ENCODE measurements around the gene KSR1.
"Not testable (repeated sequence)": the region's sequence is repeated elsewhere in the genome, so short reads cannot be mapped to it uniquely, and the experiment has no call there.

Gene KSR1

DNA sequence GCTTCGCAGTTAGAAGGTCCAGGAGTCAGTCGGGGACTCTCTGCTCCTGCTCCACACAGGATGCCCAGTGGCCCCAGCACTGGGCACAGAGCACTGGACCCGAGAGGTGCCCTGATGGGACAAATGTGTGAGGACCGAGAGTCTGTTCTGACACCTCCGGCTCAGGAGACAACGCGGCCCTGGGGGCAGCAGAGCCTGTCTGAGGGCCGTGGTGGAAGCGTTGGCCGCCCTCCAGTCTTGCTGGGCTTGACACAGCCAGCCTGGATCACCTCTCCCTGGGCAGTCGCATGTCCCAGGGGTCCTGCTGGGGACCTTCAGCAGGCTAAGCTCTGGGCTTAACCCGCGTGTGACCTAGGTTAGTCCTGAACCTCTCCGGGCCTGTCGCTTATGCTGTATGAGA is 197.9 kb downstream of the KSR1 start:
- Histone ChIP-seq H3K4me3 (no peak overlapping the region), H3K27ac (no peak overlapping the region), H3K9ac (ENCODE audit: insufficient read length) (no peak overlapping the region), H3K9me3 (ENCODE audit: low read depth, low read length) (no peaks in the 10 kb centered on the region), H3K36me3 (ENCODE audit: insufficient read depth, low read length) (no peaks in the 10 kb centered on the region)
- TF ChIP-seq POLR2AphosphoS5 (IDR thresholded peaks at IDR 0.05; ENCODE audit: borderline replicate concordance, low read depth, low read length) = no peak
- no peak for TF ChIP-seq FOXP2 (optimal IDR thresholded peaks at IDR 0.05; ENCODE audit: control extremely low read depth, extremely low read length, insufficient read depth)
- no peak for TF ChIP-seq EZH2 (IDR thresholded peaks at IDR 0.05)
- DNase-seq (ENCODE audit: low read depth, low spot score) = no peak

DNA sequence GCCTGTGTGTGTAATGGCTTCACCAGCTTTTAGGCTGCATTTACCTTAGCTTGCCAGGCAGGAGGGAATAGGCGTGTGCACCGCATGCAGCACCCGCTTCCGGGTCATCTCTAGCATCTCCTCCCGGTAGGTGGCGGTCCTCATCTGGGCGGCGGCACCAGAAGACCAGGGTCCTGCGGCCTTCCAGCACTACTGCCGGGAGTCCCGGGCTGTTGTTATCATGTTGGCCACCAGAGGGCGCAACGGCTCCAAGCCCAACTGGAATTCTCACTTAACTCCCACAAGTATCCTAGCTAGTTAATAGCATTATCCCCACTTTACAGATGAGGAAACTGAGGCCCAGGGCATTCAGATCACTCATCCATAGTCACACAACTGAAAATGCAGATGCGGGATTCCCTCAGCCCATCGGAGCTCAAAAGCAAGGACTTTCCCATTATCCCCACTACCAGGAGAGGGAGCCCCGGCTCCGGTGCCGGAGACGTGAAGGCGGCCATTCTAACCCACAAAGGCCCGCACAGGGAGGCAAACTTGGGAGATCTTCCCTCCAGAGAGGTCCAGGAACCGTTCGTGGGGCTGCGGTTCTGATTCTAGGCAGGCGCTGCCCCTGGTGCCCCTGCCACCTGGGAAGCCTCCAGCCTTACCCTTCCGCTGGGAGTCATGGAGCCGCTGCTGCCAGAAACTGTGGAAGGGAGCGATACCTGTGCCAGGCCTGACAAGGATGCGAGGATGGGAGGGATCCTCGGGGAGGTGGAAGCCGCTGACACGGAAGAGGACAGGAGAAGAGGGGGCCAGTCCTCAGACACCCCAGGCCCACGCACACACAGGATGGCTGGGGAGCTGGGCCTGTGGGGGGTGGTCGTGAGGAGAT is 198.6 kb downstream of the KSR1 start:
- no peaks in the 10 kb centered on the region for H3K36me3 ChIP-seq (ENCODE audit: insufficient read depth, low read length)
- no peak for TF ChIP-seq FOXP2 (optimal IDR thresholded peaks at IDR 0.05; ENCODE audit: control extremely low read depth, extremely low read length, insufficient read depth)
- no peak for TF ChIP-seq EZH2 (IDR thresholded peaks at IDR 0.05)
- no peak for TF ChIP-seq POLR2AphosphoS5 (IDR thresholded peaks at IDR 0.05; ENCODE audit: borderline replicate concordance, low read depth, low read length)
- H3K27ac ChIP-seq = no peak overlapping the region
- H3K4me3 ChIP-seq = no peak overlapping the region
- DNase-seq (ENCODE audit: low read depth, low spot score) = no peak
- no peaks in the 10 kb centered on the region for H3K9me3 ChIP-seq (ENCODE audit: low read depth, low read length)
- no peak overlapping the region for H3K9ac ChIP-seq (ENCODE audit: insufficient read length)

DNA sequence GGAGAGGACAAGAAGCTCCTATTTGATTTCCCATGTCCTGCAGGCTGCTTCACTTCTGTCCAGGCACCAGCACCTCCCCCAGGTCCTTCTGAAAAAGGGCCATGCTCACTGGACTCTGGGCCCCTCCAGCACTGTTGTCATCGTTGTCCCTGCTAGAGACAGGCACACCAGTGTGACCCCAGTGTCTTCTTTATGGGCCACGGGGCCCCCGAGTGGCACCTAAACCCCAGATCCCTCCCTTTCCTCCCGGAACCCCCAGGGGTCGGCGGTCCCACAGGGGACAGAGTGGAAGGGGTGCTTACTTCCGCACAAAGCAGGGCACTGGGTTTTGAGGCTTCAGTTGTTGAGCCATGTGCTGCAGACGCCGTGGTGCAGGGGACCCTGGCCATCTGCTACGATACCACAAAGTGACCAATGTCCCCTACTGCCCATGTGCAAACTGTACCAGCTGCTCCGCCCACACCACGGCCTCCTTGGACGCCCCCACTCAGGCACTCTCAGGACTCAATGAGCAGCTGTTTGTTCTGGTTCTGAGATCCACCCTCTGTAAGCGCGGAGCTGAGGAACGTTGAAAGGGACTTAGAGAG is 199.4 kb downstream of the KSR1 start:
- not testable (repeated sequence) for DNase-seq (ENCODE audit: low read depth, low spot score)

DNA sequence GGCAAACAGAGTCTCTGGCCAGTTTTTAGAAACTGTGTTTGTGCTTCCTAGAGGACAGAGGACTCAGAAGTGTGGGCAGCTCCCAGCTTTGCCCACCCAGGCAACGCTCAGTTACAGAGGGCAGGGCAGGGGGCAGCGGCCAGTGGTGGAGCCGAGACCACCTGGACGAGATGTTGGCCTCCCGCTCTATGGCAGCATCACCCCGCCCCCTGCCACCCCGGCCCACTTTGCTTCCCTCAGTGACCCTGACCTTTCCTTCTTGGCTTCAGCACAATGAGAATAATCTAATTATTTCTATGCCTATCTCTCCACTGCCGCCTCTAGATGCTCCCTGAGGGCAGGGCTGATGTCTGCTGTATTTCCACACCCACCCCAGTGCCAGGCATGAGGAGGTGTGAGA is 200.4 kb downstream of the KSR1 start:
- H3K4me3 ChIP-seq; H3K9ac ChIP-seq (ENCODE audit: insufficient read length); H3K9me3 ChIP-seq (ENCODE audit: low read depth, low read length); DNase-seq (ENCODE audit: low read depth, low spot score); H3K27ac ChIP-seq; H3K36me3 ChIP-seq (ENCODE audit: insufficient read depth, low read length): not testable (repeated sequence)

More for the DNA sequence above, 199.4 kb downstream of the KSR1 start:
- not testable (repeated sequence) for H3K9ac ChIP-seq (ENCODE audit: insufficient read length); H3K27ac ChIP-seq; H3K4me3 ChIP-seq; H3K36me3 ChIP-seq (ENCODE audit: insufficient read depth, low read length); H3K9me3 ChIP-seq (ENCODE audit: low read depth, low read length)

DNA sequence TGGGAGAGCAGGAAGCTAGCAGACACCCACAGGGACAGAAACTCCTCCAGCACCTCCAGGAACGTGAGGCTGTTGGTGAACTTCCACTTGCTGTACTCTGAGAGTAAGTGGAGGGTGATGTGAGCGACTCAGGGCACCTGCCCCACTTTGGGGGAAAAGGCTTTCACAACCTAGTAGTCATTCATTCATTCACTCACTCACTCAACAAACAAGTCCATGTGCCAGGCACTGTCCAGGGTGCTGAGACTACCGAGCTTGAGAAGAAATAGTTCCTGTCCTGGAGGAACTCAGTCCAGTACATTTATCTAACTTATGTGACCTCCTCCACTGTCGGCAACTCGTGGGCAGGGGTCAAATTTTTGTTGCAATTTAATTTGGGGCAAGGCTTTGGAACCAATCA is 201.4 kb downstream of the KSR1 start:
- Histone ChIP-seq H3K27ac (no peak overlapping the region), H3K4me3 (no peak overlapping the region), H3K9me3 (ENCODE audit: low read depth, low read length) (no peaks in the 10 kb centered on the region), H3K9ac (ENCODE audit: insufficient read length) (no peak overlapping the region), H3K36me3 (ENCODE audit: insufficient read depth, low read length) (no peaks in the 10 kb centered on the region)
- no peak for DNase-seq (ENCODE audit: low read depth, low spot score)
- TF ChIP-seq POLR2AphosphoS5 (IDR thresholded peaks at IDR 0.05; ENCODE audit: borderline replicate concordance, low read depth, low read length) (no peak), EZH2 (IDR thresholded peaks at IDR 0.05) (no peak), FOXP2 (optimal IDR thresholded peaks at IDR 0.05; ENCODE audit: control extremely low read depth, extremely low read length, insufficient read depth) (no peak)

DNA sequence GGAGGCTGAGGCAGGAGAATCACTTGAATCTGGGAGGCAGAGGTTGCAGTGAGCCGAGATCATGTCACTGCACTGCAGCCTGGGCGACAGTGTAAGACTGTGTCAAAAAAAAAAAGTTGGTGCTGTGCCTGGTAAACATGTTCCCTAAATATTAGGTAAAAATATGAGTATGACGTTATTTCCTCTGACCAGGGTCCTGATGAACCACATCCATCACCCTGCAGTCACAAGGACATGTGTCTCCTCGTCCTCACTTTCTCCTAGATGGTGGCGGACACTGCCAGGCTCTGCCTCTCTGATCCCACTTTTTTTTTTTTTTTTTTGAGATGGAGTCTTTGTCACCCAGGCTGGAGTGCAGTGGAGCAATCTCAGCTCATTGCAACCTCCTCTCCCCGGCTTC is 203.4 kb downstream of the KSR1 start:
- Histone ChIP-seq H3K9ac (ENCODE audit: insufficient read length) (no peak overlapping the region), H3K9me3 (ENCODE audit: low read depth, low read length) (no peaks in the 10 kb centered on the region), H3K36me3 (ENCODE audit: insufficient read depth, low read length) (no peaks in the 10 kb centered on the region), H3K4me3 (no peak overlapping the region), H3K27ac (no peak overlapping the region)
- no peak for DNase-seq (ENCODE audit: low read depth, low spot score)
- TF ChIP-seq POLR2AphosphoS5 (IDR thresholded peaks at IDR 0.05; ENCODE audit: borderline replicate concordance, low read depth, low read length) (no peak), FOXP2 (optimal IDR thresholded peaks at IDR 0.05; ENCODE audit: control extremely low read depth, extremely low read length, insufficient read depth) (no peak), EZH2 (IDR thresholded peaks at IDR 0.05) (no peak)

DNA sequence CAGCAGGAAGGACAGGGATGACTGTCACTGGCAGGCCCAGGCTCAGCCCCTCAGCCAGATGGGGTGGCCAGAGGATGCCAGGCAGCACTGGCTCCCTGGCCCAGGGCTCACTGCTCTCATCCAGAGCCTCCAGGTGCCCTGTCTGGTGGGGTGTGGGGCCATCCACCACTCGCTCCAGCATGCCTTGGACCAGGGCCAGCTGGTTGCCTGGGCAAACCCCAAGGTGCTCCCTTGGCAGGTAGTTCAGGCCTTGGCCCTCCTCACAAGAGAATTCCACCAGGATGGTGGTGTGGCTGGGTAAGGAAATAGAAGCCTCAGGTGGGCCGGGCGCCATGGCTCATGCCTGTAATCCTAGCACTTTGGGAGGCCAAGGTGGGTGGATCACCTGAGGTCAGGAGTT is 204.2 kb downstream of the KSR1 start:
- H3K9ac ChIP-seq (ENCODE audit: insufficient read length) = no peak overlapping the region
- no peak for TF ChIP-seq FOXP2 (optimal IDR thresholded peaks at IDR 0.05; ENCODE audit: control extremely low read depth, extremely low read length, insufficient read depth)
- TF ChIP-seq POLR2AphosphoS5 (IDR thresholded peaks at IDR 0.05; ENCODE audit: borderline replicate concordance, low read depth, low read length) = no peak
- TF ChIP-seq EZH2 (IDR thresholded peaks at IDR 0.05) = no peak
- H3K27ac ChIP-seq = no peak overlapping the region
- no peaks in the 10 kb centered on the region for H3K36me3 ChIP-seq (ENCODE audit: insufficient read depth, low read length)
- H3K4me3 ChIP-seq = no peak overlapping the region
- H3K9me3 ChIP-seq (ENCODE audit: low read depth, low read length) = no peaks in the 10 kb centered on the region
- no peak for DNase-seq (ENCODE audit: low read depth, low spot score)

DNA sequence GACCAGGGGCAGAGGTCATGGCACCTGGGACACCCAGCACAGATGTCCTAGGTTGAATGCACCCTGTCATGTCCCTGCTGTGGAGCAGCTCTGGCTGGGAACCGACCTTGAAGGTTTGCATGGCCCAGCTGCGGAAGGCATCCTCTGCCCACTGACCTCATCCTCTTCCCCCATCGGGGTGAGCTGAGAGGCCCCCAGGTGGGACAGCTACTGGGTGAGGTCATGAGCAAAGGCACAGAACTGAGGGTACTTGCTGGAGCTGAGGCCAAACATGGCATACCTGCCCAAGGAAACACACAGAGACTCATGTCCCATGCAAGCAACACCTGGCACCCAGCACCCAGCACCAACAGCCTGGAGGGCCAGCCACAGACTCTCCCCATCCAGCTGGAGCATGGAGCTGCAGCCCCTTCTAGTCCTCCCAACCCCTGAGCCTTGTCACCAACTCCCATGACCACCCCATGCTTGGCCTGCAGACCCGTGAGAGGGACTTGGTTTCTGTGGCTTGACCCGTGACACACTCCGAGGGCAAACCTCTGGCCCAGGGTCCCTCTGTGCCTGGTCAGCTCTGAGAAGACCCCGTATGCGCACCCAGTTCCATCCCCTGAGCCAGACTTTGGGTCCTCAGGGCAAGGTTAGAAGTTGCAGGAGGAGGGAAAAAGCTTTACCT is 207.8 kb downstream of the KSR1 start:
- no peaks in the 10 kb centered on the region for H3K9me3 ChIP-seq (ENCODE audit: low read depth, low read length)
- H3K9ac ChIP-seq (ENCODE audit: insufficient read length) = no peak overlapping the region
- TF ChIP-seq EZH2 (IDR thresholded peaks at IDR 0.05) (no peak), FOXP2 (optimal IDR thresholded peaks at IDR 0.05; ENCODE audit: control extremely low read depth, extremely low read length, insufficient read depth) (no peak), POLR2AphosphoS5 (IDR thresholded peaks at IDR 0.05; ENCODE audit: borderline replicate concordance, low read depth, low read length) (no peak)
- no peak overlapping the region for H3K27ac ChIP-seq
- no peak for DNase-seq (ENCODE audit: low read depth, low spot score)
- no peak overlapping the region for H3K4me3 ChIP-seq
- no peaks in the 10 kb centered on the region for H3K36me3 ChIP-seq (ENCODE audit: insufficient read depth, low read length)
